Activated CD4-positive, alpha-beta T cell treated with anti-CD3 and anti-CD28 coated beads, Interleukin-2, amount 10 ng/mL, durations not matched to agents 7 days and 5 days (primary cell): Measurements from ENCODE around the gene MYLK4. TPM values are rescaled to one million over a fixed set of nuclear protein-coding genes. Genes with fewer than 3 reads are reported as not detected.
"Not testable (repeated sequence)": the region's sequence is repeated elsewhere in the genome, so short reads cannot be mapped to it uniquely, and the experiment has no call there.

ENCODE experiments used
- CTCF ChIA-PET: fragments of 350-600 bp; sonication (Branson Sonifier 250); formaldehyde crosslinking; loops from one replicate; lab custom pipeline; 2021; ENCODE audit warnings: antibody characterized with exemption; lab: Charles Lee
- POLR2A ChIA-PET: fragments of 350-600 bp; sonication (Branson Sonifier 250); formaldehyde crosslinking; loops from one replicate; lab custom pipeline; 2021; ENCODE audit warnings: antibody characterized with exemption; lab: Charles Lee
- DNase-seq: peaks from one replicate; pipeline ENCODE4 v3.0.0-alpha.2; 2020
- H3K27ac Mint-ChIP-seq: one replicate; pipeline ENCODE4 v1.8.0; 2021; ENCODE audit warnings: mild to moderate bottlenecking, moderate library complexity, mixed read lengths
- H3K27me3 Mint-ChIP-seq: one replicate; pipeline ENCODE4 v1.8.0; 2021; ENCODE audit warnings: mixed read lengths
- H3K36me3 Mint-ChIP-seq: one replicate; pipeline ENCODE4 v1.8.0; 2021; ENCODE audit warnings: low read depth, mixed read lengths
- H3K4me1 Mint-ChIP-seq: one replicate; pipeline ENCODE4 v1.8.0; 2021; ENCODE audit warnings: mixed read lengths
- H3K4me3 Mint-ChIP-seq: one replicate; pipeline ENCODE4 v1.8.0; 2021; ENCODE audit warnings: mild to moderate bottlenecking, moderate library complexity, mixed read lengths
- H3K9me3 Mint-ChIP-seq: one replicate; pipeline ENCODE4 v1.8.0; 2021; ENCODE audit warnings: mixed read lengths
- total RNA-seq, 2 experiments: library from RNA; stranded (reverse); gene quantifications; one replicate each; pipeline ENCODE4 v1.2.3, GENCODE V29; 2021

Gene MYLK4
- total RNA-seq, 2 experiments from 2014 or later: 0.62 to 0.69 TPM

- Mint-ChIP-seq H3K4me1 (peaks cover 46% of the 10 kb centered on the region), H3K27me3 (no peaks in the 10 kb centered on the region), H3K27ac (peak overlapping the region; percentile 96), H3K36me3 (peaks cover 17% of the 10 kb centered on the region), H3K4me3 (peak overlapping the region; percentile 94), H3K9me3 (no peaks in the 10 kb centered on the region)
- DNase-seq: no peak
- ChIA-PET POLR2A (interaction anchor here (0.6 kb wide), 1 partner anchor 106 kb away, joined by 7 read pairs; no protein-coding TSS in a partner anchor), CTCF (interaction anchor here (1.0 to 3.6 kb wide), 4 partner anchors 17 to 32 kb away, joined by 3 to 22 read pairs (median 3); no protein-coding TSS in a partner anchor)
Measured at GRCh38 chr6:2763876-2764540, 13.3 kb upstream of the MYLK4 start.

GRCh38 chr6:2763345-2763841 is 12.7 kb upstream of the MYLK4 start:
- Mint-ChIP-seq H3K36me3 (peaks cover 12% of the 10 kb centered on the region), H3K9me3 (no peaks in the 10 kb centered on the region), H3K27ac (peak overlapping the region; percentile 96), H3K4me1 (peaks cover 41% of the 10 kb centered on the region), H3K27me3 (no peaks in the 10 kb centered on the region), H3K4me3 (peak overlapping the region; percentile 94)
- CTCF ChIA-PET: interaction anchor here (1.0 to 3.6 kb wide), 4 partner anchors 13 to 31 kb away, joined by 3 to 22 read pairs (median 6); partner anchors contain the start of gene MYLK4
- no peak for DNase-seq
- POLR2A ChIA-PET: interaction anchor here (0.6 kb wide), 1 partner anchor 106 kb away, joined by 7 read pairs; no protein-coding TSS in a partner anchor

GRCh38 chr6:2762868-2763267 is 12.1 kb upstream of the MYLK4 start:
- not testable (repeated sequence) for H3K27ac Mint-ChIP-seq, H3K27me3 Mint-ChIP-seq, H3K4me3 Mint-ChIP-seq, H3K36me3 Mint-ChIP-seq, H3K9me3 Mint-ChIP-seq
- CTCF ChIA-PET: interaction anchor here (2.4 to 3.6 kb wide), 2 partner anchors 12 to 25 kb away, joined by 8 to 22 read pairs; partner anchors contain the start of gene MYLK4
- POLR2A ChIA-PET: interaction anchor here (1.0 kb wide), 1 partner anchor 11 kb away, joined by 3 read pairs; no protein-coding TSS in a partner anchor
- DNase-seq: peak; percentile 32
- H3K4me1 Mint-ChIP-seq: peaks cover 35% of the 10 kb centered on the region

- ChIA-PET CTCF (interaction anchor here (0.9 to 2.4 kb wide), 5 partner anchors 11 to 407 kb away, joined by 3 to 8 read pairs (median 3); partner anchors contain the start of gene MYLK4), POLR2A (interaction anchor here (0.6 kb wide), 1 partner anchor 382 kb away, joined by 3 read pairs; no protein-coding TSS in a partner anchor)
- H3K36me3 Mint-ChIP-seq: peaks cover 2% of the 10 kb centered on the region
- DNase-seq: no peak
- H3K27me3 Mint-ChIP-seq: peaks cover 6% of the 10 kb centered on the region
- no peaks in the 10 kb centered on the region for H3K9me3 Mint-ChIP-seq
- H3K4me1 Mint-ChIP-seq: peaks cover 27% of the 10 kb centered on the region
- peak overlapping the region; percentile 37 for H3K4me3 Mint-ChIP-seq
- no peak overlapping the region for H3K27ac Mint-ChIP-seq
Measured at GRCh38 chr6:2760882-2761842, 10.4 kb upstream of the MYLK4 start.

- POLR2A ChIA-PET: no interaction called here
- peaks cover 2% of the 10 kb centered on the region for H3K36me3 Mint-ChIP-seq
- peaks cover 18% of the 10 kb centered on the region for H3K4me1 Mint-ChIP-seq
- H3K9me3 Mint-ChIP-seq: no peaks in the 10 kb centered on the region
- H3K27ac Mint-ChIP-seq: no peak overlapping the region
- H3K4me3 Mint-ChIP-seq: no peak overlapping the region
- H3K27me3 Mint-ChIP-seq: peaks cover 18% of the 10 kb centered on the region
- DNase-seq: no peak
- CTCF ChIA-PET: interaction anchor here (0.5 to 0.9 kb wide), 2 partner anchors 9 to 13 kb away, joined by 4 read pairs; partner anchors contain the start of gene MYLK4
Measured at GRCh38 chr6:2758980-2759379, 8.3 kb upstream of the MYLK4 start.

GRCh38 chr6:2756687-2757224 is 6.0 kb upstream of the MYLK4 start:
- Mint-ChIP-seq H3K36me3 (no peaks in the 10 kb centered on the region), H3K27ac (no peak overlapping the region), H3K27me3 (peaks cover 34% of the 10 kb centered on the region), H3K4me1 (peaks cover 18% of the 10 kb centered on the region), H3K4me3 (no peak overlapping the region), H3K9me3 (no peaks in the 10 kb centered on the region)
- DNase-seq: no peak
- CTCF ChIA-PET: interaction anchor here (0.6 kb wide), 1 partner anchor 22 kb away, joined by 3 read pairs; no protein-coding TSS in a partner anchor
- POLR2A ChIA-PET: no interaction called here

- H3K9me3 Mint-ChIP-seq: no peaks in the 10 kb centered on the region
- no peak for DNase-seq
- peaks cover 15% of the 10 kb centered on the region for H3K4me1 Mint-ChIP-seq
- H3K27ac Mint-ChIP-seq: no peak overlapping the region
- H3K36me3 Mint-ChIP-seq: no peaks in the 10 kb centered on the region
- no peak overlapping the region for H3K4me3 Mint-ChIP-seq
- peaks cover 35% of the 10 kb centered on the region for H3K27me3 Mint-ChIP-seq
- CTCF ChIA-PET: interaction anchor here (0.6 kb wide), 1 partner anchor 21 kb away, joined by 3 read pairs; no protein-coding TSS in a partner anchor
- POLR2A ChIA-PET: no interaction called here
Measured at GRCh38 chr6:2756241-2756640, 5.5 kb upstream of the MYLK4 start.

- H3K4me3 Mint-ChIP-seq: no peak overlapping the region
- ChIA-PET POLR2A (no interaction called here), CTCF (no interaction called here)
- H3K9me3 Mint-ChIP-seq: no peaks in the 10 kb centered on the region
- H3K4me1 Mint-ChIP-seq: peaks cover 9% of the 10 kb centered on the region
- H3K27ac Mint-ChIP-seq: no peak overlapping the region
- H3K36me3 Mint-ChIP-seq: no peaks in the 10 kb centered on the region
- DNase-seq: no peak
- H3K27me3 Mint-ChIP-seq: peaks cover 41% of the 10 kb centered on the region
Measured at GRCh38 chr6:2755456-2755855, 4.7 kb upstream of the MYLK4 start.

GRCh38 chr6:2754911-2755310 is 4.2 kb upstream of the MYLK4 start:
- DNase-seq: no peak
- Mint-ChIP-seq H3K27me3 (peaks cover 42% of the 10 kb centered on the region), H3K27ac (no peak overlapping the region), H3K4me3 (no peak overlapping the region), H3K4me1 (peaks cover 12% of the 10 kb centered on the region), H3K36me3 (no peaks in the 10 kb centered on the region), H3K9me3 (no peaks in the 10 kb centered on the region)
- ChIA-PET POLR2A (no interaction called here), CTCF (no interaction called here)

- no peak overlapping the region for H3K27ac Mint-ChIP-seq
- ChIA-PET CTCF (no interaction called here), POLR2A (no interaction called here)
- no peak overlapping the region for H3K4me3 Mint-ChIP-seq
- no peaks in the 10 kb centered on the region for H3K9me3 Mint-ChIP-seq
- no peak for DNase-seq
- peaks cover 15% of the 10 kb centered on the region for H3K4me1 Mint-ChIP-seq
- H3K27me3 Mint-ChIP-seq: peaks cover 46% of the 10 kb centered on the region
- no peaks in the 10 kb centered on the region for H3K36me3 Mint-ChIP-seq
Measured at GRCh38 chr6:2754393-2754792, 3.7 kb upstream of the MYLK4 start.

GRCh38 chr6:2753743-2754142 is 3.0 kb upstream of the MYLK4 start:
- no peaks in the 10 kb centered on the region for H3K36me3 Mint-ChIP-seq
- CTCF ChIA-PET: no interaction called here
- no peak overlapping the region for H3K27ac Mint-ChIP-seq
- peaks cover 15% of the 10 kb centered on the region for H3K4me1 Mint-ChIP-seq
- no peak overlapping the region for H3K4me3 Mint-ChIP-seq
- POLR2A ChIA-PET: no interaction called here
- H3K9me3 Mint-ChIP-seq: no peaks in the 10 kb centered on the region
- H3K27me3 Mint-ChIP-seq: peaks cover 52% of the 10 kb centered on the region
- no peak for DNase-seq

GRCh38 chr6:2753110-2753489 is 2.4 kb upstream of the MYLK4 start:
- Mint-ChIP-seq H3K27ac (no peak overlapping the region), H3K36me3 (no peaks in the 10 kb centered on the region), H3K27me3 (peaks cover 54% of the 10 kb centered on the region), H3K9me3 (no peaks in the 10 kb centered on the region), H3K4me3 (no peak overlapping the region), H3K4me1 (peaks cover 15% of the 10 kb centered on the region)
- DNase-seq: no peak
- ChIA-PET POLR2A (no interaction called here), CTCF (no interaction called here)
